Body of pancreas (tissue), 4 donors: ENCODE results near the gene CFAP46.

Source experiments
- POLR2A ChIP-seq, 3 donors: fragments of 450-650 bp; IDR thresholded peaks; one replicate each; pipeline ENCODE4 v1.6.1; 2016; ENCODE audit warnings: antibody characterized with exemption in 3 of 3, mild to moderate bottlenecking in 2 of 3
- TF ChIP-seq, protein P1 (sequence below), 7 experiments: fragments of 450-650 bp in 4 of 7; fragments of 200-600 bp in 3 of 7; sonication (generic) in 3 of 7; IDR thresholded peaks; one replicate each; pipeline ENCODE4 v1.5.1; 2016 to 2019; ENCODE audit warnings: antibody characterized with exemption in 7 of 7

DNA sequence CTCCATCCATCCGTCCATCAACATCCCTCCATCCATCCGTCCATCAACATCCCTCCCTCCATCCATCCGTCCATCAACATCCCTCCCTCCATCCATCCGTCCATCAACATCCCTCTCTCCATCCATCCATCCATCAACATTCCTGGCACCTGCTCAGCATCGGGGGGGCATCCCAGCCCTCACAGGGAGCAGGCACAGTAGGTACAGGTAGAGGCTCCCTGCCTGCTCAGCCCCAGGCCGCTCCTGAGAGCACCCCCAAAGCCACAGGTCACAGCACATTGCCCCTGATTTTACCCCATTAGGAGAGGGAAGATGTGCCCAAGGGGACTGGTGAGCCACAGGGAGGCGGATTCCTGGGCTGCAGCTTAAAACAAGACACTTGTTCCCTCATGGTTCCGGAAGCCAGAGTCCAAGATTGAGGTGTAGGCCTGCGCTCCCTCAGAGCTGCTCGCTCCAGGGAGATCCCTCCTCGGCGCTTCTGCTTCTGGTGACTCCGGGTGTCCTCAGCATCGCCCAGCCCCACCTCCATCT is 21.1 kb upstream of the CFAP46 start:
- TF ChIP-seq POLR2A (IDR thresholded peaks at IDR 0.05) = no peak
- TF ChIP-seq, protein P1, sequence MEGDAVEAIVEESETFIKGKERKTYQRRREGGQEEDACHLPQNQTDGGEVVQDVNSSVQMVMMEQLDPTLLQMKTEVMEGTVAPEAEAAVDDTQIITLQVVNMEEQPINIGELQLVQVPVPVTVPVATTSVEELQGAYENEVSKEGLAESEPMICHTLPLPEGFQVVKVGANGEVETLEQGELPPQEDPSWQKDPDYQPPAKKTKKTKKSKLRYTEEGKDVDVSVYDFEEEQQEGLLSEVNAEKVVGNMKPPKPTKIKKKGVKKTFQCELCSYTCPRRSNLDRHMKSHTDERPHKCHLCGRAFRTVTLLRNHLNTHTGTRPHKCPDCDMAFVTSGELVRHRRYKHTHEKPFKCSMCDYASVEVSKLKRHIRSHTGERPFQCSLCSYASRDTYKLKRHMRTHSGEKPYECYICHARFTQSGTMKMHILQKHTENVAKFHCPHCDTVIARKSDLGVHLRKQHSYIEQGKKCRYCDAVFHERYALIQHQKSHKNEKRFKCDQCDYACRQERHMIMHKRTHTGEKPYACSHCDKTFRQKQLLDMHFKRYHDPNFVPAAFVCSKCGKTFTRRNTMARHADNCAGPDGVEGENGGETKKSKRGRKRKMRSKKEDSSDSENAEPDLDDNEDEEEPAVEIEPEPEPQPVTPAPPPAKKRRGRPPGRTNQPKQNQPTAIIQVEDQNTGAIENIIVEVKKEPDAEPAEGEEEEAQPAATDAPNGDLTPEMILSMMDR (IDR thresholded peaks at IDR 0.05) = no peak
